ENCODE data around the gene MAGI1.
"Not testable (repeated sequence)": the region's sequence is repeated elsewhere in the genome, so short reads cannot be mapped to it uniquely, and the experiment has no call there.

Gene MAGI1

DNA sequence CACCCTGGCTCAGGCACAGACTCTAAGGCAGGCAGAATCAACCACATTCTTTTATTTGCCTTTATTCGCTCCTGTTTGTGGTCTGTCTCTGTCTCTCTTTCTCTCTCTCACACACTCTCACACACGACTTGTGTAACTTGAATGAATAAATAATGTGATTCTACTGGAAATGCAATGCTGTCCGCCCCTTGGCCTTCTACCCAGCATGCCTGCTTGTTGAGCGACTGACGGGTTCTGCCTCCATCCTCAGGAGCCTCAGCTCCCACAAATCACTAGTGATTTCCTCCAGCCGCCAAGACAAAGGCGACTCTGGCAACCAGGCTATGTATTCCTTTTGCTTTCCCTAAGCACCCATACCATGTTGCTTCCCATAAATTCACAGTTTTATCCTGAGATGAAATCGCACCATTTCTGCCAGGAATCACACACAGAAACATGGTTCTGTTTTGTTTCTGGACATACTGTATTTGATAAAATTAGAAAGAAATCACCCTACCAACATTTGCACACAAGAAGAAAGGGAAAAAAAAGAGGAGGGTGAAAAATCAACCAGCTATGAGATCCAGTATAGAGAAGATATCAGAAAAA lies 460.8 kb downstream of the MAGI1 start:
- no peak for DNase-seq

DNA sequence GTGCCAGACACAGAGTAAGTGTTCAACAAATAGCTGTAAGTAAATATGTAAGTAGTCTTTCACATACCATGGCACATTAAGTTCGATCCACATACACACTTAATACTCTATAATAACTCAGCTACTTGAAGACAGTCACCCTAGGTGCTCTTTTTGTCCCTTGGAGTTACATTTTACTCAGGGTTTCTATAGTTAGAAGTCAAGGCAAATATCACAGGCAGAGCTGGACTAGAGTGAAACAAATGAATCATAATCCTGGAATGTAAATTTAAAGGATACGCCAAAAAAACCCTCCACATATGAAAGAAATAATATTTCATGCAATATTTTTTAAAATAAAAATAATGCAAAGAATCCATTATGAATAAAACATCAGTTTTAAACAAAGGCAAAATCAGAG lies 461.8 kb downstream of the MAGI1 start:
- no peak for DNase-seq

GRCh38 chr3:65576228-65576627 lies 462.5 kb downstream of the MAGI1 start:
- DNase-seq, result no peak

GRCh38 chr3:65575376-65575840 lies 463.3 kb downstream of the MAGI1 start:
- no peak for DNase-seq

- DNase-seq, result no peak
These were observed 465.1 kb downstream of the MAGI1 start for GRCh38 chr3:65573548-65574116.

- no peak for DNase-seq
These were observed 466.4 kb downstream of the MAGI1 start for GRCh38 chr3:65572175-65572777.

DNA sequence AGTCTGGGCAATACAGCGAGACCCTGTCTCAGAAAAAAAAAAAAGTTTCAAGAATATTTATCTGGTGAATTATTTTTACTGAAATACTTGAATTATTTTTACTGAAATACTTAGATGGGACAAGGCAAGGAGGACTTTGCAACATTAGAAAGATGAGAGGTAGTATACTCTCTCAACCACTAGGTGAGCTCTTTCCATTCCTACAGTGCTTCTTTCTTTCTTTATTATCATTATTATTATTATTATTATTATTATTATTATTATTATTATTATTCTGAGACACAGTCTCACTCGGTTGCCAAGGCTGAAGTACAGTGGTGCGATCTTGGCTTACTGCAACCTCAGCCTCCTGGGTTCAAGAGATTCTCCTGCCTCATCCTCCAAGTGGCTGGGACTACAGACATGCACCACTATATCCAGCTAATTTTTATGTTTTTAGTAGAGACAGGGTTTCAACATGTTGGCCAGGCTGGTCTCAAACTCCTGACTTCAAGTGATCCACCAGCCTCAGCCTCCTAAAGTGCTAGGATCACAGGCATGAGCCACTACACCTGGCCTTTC lies 468.8 kb downstream of the MAGI1 start:
- DNase-seq, result no peak

DNA sequence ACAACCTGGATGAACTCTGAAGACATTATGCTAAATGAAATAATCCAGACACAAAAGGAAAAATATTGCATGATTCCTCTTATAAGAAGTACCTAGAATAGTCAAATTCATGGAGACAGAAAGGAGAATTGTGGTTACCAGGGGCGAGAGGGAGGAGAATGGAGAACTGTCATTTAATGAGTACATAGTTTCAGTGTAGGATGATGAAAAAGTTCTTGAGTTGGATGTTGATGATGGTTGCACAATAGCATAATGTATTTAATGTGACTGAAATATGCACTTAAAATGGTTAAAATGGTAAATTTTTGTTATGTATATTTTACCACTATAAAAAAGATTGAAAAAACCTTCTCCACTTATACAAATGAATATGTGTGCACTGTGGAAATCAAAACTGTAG lies 469.6 kb downstream of the MAGI1 start:
- DNase-seq, result no peak

DNA sequence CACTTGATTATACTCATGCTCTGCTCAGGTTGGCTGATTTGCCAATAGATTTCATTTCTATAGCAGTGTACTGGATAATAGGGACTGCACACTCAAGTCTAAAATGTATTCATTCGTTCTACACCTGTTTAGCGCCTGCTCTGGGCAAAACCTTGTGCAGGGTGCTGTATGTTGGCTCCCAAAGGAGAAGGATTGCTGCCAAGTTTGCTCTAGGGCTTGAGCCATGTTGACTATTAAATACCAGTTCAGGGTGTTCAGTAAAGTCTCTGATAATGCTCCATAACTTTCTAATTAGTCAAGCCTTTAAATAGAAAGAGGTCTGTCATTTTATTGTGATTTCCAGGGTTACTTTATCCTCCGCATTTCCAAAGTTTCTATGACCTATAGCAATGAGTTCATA lies 470.2 kb downstream of the MAGI1 start:
- DNase-seq, result no peak

DNA sequence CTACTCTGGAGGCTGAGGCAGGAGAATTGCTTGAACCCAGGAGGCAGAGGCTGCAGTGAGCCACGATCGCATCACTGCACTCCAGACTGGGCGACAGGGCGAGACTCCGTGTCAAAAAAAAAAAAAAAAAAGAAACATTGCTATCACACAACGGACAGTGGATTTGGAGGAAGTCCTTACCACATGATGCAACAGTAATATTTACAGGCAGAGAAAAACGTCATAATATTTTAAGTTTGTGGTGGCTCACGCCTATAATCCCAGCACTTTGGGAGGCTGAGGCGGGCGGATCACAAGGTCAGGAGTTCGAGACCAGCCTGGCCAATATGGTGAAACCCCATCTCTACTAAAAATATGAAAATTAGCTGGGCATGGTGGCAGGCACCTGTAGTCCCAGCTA lies 473.0 kb downstream of the MAGI1 start:
- not testable (repeated sequence) for DNase-seq

DNA sequence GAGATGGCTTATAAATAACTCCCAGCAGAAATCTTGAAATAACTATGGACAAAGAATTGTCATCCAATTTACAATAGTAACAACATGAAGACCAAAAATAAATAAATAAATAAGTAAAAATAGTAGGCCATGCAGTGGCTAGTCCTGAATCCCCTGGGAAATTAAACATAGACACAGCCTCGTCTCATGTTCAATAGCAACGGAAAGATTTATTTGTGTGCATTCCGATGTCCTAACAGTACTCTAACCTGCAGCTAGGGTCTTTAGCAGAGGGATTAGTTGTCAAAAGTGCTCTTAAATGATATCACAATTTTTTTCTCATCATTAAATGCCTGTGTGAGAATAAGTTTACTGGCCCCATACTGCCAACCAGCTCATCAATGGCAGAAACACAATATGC lies 474.2 kb downstream of the MAGI1 start:
- DNase-seq, result no peak

DNA sequence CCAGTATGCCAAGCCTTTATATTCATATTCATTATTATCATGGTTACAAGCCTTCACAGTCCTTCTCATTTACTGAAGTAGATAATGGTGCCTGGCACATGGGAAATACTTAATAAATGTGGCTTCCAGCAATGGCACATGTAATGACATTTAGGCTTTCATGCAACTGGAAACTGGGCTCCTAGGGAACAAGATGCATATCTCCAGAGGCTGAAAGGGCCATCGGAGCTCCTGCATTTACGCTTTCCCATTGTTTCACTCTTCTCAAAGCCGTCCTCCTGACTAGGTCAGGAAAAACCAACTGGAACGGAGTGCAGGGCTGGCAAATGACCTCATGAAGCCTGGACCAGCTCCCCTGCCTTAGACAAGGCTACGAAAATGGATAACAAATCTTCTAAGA lies 474.9 kb downstream of the MAGI1 start:
- no peak for DNase-seq

DNA sequence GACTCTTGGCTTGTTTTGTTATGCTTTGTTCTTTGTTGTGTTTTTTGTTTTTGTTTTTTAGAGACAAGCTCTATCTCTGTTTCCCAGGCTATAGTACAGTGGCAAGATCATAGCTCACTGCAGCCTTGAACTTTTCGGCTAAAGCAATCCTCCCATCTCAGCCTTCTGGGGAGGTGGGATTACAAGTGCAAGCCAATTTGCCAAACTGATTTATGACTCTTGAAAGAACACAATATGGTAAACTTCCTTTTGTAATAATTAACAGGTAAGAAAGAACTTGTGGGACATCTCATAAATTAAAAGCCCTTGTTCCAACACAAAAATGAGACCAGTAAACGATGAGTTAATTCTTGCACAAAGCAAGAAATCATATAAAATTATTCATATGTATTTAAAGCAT lies 476.3 kb downstream of the MAGI1 start:
- no peak for DNase-seq

- DNase-seq, result no peak
These were observed 477.1 kb downstream of the MAGI1 start for GRCh38 chr3:65561617-65562016.

- no peak for DNase-seq
These were observed 477.8 kb downstream of the MAGI1 start for GRCh38 chr3:65560901-65561300.

DNA sequence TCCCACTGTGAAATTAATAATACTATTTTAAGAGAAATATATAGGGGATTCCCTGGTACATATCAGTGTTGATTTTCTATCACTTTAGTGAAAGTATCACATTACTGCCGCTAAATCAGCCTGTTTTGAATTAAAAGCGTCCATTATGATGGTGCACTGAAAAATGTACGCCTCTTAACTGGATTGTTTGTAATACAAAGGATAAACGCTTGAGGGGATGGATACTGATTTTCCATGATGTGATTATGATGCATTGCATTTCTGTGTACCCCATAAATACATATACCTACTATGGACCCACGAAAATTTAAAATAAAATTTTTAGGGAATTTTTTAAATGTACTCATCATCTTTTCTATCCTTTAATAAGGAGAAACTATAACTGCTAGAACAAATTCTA lies 478.6 kb downstream of the MAGI1 start:
- DNase-seq, result no peak

- no peak for DNase-seq
These were observed 479.1 kb downstream of the MAGI1 start for GRCh38 chr3:65559643-65560042.

- DNase-seq, result no peak
These were observed 479.9 kb downstream of the MAGI1 start for GRCh38 chr3:65558826-65559225.

- no peak for DNase-seq
These were observed 480.7 kb downstream of the MAGI1 start for GRCh38 chr3:65557899-65558564.

DNA sequence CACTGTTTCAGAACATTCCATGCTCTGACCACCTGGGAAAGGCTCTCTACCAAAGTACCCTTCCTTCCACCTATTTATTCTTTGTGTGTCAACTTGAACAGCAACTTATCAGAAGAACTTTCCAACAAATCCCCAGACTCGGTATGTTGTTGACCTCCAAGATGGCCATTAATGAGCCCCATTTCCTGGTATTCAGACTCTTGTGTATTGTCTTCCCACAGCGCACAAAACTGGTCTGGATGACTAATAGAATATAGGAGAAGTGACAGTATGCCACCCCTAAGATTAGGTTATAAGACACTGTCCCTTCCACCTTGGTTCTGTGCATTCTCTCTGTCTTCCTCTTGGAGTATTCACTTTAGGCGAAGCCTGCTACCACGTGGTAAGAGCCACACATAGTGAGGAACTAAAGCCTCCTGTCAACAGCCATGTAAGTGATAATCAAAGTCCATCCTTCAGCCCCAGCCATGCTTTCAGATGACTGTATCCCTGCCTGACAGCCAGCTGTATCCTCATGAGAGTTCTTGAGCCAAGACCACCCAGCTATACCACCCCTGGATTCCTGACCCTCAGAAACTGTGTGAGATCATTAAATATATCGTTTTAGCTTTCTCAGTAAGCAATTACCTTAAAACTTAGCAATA lies 481.7 kb downstream of the MAGI1 start:
- DNase-seq, result no peak

- no peak for DNase-seq
These were observed 486.3 kb downstream of the MAGI1 start for GRCh38 chr3:65552434-65552833.

- DNase-seq, result no peak
These were observed 486.8 kb downstream of the MAGI1 start for GRCh38 chr3:65551945-65552344.

DNA sequence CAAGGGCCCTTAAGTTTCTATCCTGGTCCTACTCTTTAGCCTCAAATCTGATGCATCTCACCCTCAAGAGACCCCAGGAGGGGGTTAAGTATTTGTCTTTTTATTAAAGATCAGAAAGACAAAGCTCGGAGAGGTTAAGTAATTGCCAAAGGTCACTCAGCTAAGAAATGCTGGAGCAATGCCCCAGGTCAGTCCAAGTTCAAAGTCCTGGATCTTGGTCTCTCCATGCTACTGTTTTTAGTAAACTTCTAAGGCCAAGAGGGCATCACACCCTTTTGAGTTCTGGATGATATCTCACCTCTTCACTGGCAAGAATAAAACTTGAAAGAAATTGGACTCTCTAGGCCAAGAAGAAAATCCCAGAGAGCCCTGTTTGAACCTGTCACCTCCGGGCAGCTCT lies 488.6 kb downstream of the MAGI1 start:
- no peak for DNase-seq

- DNase-seq, result no peak
These were observed 489.1 kb downstream of the MAGI1 start for GRCh38 chr3:65549626-65549959.

Measured in stimulated activated CD4-positive, alpha-beta T cell treated with anti-CD3 and anti-CD28 coated beads, Interleukin-1b, Interleukin-23, amount 100 ng/mL, for 48 hours (primary cell).